AG20443 (cell line): ENCODE results near the gene KCP.
A peak's percentile ranks its signal among the peaks of the same experiment; 100 is the strongest.

Experiments used
- DNase-seq: peaks from one replicate; pipeline ENCODE4 v3.0.0; 2012; ENCODE audit warnings: low spot score, mixed read lengths

The KCP gene

GRCh38 chr7:128939075-128939860 is 28.8 kb upstream of the KCP start:
- DNase-seq = no peak

- peak; percentile 14 for DNase-seq
Measured at GRCh38 chr7:128938544-128939074, 28.1 kb upstream of the KCP start.

DNA sequence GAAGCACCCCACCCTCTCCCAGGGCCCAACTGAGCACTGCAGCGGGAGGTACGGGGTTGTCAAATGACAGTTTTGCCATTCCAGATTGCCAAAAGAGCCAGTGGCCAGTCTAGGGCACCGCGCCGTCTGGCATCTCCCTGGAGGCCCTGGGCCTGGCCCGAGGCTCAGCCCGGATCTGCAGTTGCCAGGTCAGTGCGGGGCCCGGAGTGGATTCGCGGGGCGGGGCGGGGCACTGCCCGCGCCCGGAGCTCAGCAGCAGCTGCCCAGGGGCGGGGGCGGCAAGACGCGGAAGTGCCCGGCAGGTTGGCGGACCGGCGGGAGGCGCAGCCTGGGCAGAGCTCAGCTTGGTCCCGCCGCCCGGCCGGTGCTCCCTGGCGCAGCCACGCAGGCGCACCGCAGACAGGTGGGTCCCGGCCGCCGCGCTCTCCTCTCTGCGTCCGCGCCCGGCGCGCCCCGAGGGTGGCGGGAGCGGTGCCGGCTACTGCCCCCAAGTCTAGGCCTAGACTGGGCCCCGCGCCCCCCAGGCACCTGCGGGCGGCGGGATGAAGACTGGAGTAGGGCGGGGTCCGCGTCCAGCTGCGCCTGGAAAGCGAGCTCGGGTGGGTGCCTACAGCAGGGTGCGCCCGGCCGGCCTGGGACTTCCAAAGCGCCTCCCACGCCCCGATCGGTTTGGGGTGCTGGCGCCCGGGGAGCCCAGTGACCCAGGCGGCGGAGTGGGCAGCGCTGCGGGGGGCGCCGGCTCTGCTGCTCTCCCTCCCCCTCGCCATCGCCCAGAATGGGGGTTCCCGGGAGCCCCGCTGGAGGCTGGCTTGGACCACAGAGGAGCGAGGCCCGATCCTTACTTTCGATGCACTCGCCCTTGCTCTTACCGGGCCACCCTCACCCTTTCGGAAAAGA is 27.4 kb upstream of the KCP start, which contains the start of gene IRF5:
TSS of gene IRF5 (plus strand) at position 281 of the 897 bp plus-strand sequence. CDS start 4,155 bp downstream, outside the sequence.
- peak; percentile 34 for DNase-seq

GRCh38 chr7:128937271-128937646 is 26.8 kb upstream of the KCP start:
- no peak for DNase-seq

- no peak for DNase-seq
Measured at GRCh38 chr7:128936798-128937197, 26.3 kb upstream of the KCP start.

DNA sequence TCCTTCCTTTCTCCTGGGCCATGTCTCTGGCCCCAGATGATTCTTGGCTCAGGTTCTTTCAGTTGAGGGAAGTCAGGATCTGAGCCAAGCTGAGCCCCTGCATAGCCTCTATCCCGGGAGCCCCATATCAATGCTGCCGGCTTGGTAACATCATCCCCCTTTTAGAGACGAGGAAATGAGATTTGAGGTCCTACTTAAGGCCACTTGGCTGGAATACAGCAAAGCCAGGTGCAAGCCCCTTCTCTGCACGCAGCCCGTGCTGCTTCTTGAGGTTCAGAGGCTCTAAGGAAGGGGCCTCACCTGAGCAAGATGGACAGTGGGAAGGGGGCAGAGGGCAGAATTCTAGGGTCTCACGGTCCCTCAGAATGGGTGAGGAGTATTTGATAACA is 24.8 kb upstream of the KCP start:
- no peak for DNase-seq

DNA sequence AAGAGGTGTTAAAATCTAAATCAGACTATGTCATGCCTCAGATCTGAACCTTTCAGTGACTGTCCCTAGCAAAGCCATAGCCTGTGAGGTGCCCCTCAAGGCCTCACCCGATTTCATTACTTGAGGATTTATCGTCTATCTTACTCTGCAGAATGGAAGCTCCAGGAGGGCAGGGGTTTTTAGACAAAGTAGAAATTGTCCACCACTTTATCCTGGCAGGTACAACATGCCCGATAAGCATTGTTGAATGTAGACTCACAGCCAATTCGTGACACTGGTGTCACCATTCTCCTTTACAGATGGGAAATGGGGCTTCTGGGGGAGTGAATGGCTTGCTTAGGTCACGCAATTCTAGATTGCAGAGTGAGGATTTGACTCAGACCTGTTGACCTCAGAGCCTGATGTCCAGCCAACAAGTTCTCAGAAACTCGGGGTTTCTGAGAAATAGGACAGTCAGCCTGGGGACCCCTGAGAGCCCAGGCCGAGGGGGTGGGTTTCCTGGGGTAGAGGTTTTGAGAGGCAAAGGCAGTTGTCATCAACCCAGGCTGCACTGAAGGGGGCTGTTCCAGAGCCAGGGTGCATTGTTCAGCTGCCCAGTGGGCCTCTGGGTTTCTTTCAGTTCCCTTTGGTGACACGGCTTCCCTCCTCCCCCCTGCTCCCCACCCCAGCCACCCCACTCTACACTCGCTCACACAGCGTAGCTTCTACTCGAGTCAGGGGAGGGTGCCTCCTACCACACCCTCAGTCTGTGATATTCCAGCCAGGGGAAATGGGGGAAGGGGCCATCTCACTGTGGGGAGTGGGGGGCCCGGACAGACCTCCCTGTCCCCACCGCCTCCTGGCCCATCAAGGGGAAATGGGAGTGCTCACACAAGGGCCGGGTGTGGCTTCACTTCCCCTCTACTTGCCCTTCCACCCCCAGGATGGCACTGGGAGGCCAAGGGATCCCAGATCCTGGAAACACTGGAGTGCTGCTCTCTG is 24.1 kb upstream of the KCP start:
- DNase-seq = no peak

GRCh38 chr7:128933180-128933891 is 22.8 kb upstream of the KCP start:
- no peak for DNase-seq

- DNase-seq = no peak
Measured at GRCh38 chr7:128932862-128933179, 22.3 kb upstream of the KCP start.

GRCh38 chr7:128931965-128932861 is 21.7 kb upstream of the KCP start:
- no peak for DNase-seq

- DNase-seq = no peak
Measured at GRCh38 chr7:128931190-128931798, 20.8 kb upstream of the KCP start.

DNA sequence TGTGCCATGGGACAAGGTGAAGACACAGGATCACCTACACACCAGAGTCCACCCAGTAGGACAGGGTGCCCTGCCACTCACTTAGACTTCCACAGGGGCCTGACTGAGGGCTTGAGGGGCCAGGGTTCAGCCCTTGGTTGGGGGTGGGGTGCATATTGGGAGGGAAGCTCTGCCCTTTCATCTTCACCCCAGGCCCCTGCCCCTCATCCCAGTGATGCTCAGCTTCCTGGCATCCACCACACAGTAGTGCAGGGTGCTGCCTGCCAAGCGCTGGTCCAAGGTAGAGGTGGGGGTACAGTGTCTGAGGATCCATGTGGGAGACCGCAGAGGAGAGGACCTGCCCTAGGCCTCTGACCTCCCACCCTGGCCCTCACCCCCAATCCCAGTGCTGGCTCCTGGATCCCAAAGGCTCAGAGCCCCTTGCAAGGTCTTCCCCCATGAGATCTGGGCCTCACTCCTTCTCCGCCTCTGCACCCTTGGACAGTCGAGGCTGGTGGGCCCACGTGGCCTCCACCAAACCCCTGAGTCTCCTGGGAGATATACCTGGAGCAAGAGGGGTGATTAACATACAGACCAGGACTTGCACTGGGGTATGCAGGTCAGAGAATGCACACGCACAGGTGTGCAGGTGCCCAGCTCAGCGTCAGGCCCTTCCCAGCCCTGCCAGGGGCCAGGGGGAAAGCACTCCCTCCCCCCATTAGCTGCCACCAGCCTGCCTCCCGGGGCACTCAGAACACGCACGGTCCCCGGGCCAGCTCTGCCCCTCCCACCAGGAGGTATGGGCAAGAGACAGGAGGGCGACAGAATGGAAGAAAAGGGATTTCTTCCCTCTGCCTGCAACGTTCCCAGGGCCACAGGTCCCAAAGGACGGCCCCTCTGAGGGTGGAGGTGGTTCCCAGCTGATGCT is 18.6 kb upstream of the KCP start:
- DNase-seq = no peak

DNA sequence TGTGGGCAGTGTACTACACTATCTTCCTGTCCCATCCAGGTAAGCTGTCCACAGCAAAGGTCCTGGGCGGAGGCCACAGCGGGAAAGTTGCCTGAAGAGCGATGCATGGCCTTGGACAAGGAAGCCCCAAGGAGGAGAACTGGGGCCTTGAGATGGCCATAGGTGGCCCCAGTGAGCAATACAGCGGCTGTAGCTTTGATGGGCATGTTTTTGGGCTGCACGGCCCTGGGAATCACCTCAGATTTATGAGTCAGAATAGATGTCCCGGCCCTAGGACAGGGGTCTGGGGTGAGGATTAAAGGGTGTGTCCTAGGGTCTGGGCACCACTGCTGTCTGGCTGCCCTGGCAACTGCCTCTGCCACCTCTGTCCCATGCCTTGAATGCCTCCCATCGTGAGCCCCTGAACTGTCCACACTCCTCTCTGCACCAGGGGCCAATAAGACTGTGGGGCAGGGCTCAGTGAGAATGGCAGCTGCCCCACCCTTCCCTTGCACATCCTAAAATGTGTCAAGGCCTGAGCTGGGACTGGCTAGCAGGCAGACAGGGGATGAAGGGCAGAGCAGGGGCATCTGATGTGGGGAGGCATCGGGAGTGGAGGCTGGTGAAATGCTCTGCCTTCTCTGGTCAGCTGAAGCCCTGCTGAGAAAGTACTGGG is 17.8 kb upstream of the KCP start:
- DNase-seq = no peak

DNA sequence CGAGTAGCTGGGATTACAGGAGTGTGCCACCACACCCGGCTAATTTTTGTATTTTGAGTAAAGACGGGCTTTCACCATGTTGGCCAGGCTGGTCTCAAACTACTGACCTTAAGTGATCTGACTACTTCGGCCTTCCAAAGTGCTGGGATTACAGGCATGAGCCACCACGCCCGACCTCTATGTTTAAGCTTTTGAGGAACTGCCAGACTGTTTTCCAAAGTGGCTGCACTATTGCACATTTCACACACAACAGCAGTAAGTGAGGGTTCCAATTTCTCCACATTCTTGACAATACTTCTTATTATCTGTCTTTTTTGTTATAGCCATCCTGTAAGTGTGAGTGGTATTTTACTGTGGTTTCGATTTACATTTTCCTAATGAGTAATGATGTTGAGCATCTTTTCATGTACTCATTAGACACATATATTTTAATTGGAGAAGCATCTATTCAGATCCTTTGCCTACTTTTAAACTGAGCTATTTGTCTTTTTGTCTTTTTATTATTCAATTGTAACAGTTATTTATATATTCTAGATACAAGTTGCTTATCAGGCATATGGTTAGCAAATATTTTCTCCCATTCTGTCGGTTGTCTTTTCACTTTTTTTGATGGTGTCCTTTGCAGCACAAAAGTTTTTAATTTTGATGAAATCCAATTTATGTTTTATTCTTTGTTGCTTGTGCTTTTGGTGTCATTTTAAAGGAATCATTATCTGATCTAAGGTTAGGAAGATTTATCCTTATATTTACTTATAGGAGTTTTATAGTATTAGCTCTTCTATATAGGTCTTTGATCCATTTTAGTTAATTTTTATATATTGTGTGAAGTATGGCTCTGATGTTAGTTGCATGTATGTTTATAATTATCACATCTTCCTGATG is 14.4 kb upstream of the KCP start:
- no peak for DNase-seq

DNA sequence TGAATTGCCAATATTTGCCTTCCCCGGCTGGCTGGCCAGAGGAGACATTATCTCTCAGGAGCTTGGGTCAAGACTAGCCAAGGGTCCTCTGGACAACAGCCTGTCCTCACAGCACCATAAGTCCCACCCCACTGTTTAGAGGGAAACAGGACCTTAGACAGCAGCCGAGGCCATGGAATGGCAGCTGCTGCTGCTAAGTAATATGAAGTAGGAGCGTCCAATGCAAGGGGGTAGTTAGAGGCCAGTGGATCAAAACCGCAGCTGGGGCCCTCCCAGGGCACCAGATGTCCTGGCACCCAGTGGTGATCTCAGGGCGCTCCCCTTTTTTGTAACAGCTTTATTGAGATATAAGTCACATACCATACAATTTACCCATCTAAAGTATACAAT is 12.9 kb upstream of the KCP start:
- DNase-seq = no peak

DNA sequence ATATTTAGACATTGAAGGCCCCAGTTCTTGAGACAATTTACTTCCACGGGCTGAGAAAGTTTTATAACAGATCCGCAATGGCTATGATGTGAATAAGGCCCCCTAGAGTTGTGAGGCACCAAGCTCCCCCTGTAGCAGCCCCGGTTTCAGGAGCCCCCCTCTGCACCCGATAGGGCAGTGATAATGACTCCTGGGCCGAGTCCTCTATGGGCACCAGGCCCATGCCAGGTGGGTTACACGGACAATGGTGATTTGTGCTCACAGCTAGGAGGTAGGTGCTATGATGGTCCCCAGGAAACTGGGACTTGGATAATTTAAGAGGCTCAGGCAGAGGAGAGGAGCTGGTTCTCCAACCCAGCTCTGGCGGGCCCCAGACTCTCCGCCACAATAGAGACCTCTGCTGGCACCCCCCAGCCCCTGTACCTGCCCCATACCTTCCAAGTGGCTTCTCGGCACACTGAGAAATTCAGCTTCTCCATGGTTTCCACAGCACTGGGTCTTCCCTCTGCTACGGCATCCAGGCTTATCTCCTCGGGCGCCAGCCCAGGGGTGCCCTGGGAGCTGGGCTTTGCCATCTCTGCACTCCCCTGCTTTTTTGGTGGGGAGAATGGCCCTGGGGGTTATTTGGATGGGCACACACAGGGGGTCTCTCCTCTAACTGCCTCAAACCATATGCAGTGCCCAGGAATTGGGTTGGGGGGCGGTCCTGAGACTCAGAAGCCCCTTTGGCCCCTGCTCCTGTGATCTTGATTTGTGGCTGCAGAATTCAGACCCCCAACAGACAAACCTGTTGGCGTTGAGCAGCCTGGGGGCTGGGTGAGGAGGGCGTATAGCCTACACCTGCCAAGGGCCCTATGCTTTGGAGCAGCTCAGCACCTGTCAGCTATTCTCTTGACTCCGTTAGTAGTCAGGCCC is 12.2 kb upstream of the KCP start:
- DNase-seq = no peak
